Astrocyte (in vitro differentiated cells and primary cell): Measurements from ENCODE around the gene FBXO11. TPM values are rescaled to one million over a fixed set of nuclear protein-coding genes. Genes with fewer than 3 reads are reported as not detected.

Experiments used
- DNase-seq: peaks from one replicate; pipeline ENCODE4 v3.0.0-alpha.2; 2010; ENCODE audit warnings: low read depth
- FAIRE-seq: peaks from 2 replicates; lab custom pipeline; 2011; peaks lifted over from hg19 to GRCh38; lab: Jason Lieb, UNC
- H2AFZ ChIP-seq: 2 replicates; pipeline ENCODE4 v1.6.0; 2012; ENCODE audit warnings: low read depth, low read length, inconsistent platforms
- H3K27ac ChIP-seq: 2 replicates; pipeline ENCODE4 v1.5.1; 2011; ENCODE audit warnings: low read depth, low read length, inconsistent platforms
- H3K27me3 ChIP-seq: 2 replicates; pipeline ENCODE4 v1.6.0; 2011; ENCODE audit warnings: low read length, inconsistent platforms; ENCODE audit not compliant: insufficient read depth
- H3K36me3 ChIP-seq: 2 replicates; pipeline ENCODE4 v1.5.1; 2011; ENCODE audit warnings: low read length, inconsistent platforms; ENCODE audit not compliant: insufficient read depth
- H3K4me1 ChIP-seq: 2 replicates; pipeline ENCODE4 v1.5.1; 2011; ENCODE audit warnings: low read length, inconsistent platforms; ENCODE audit not compliant: insufficient read depth
- H3K4me2 ChIP-seq: 2 replicates; pipeline ENCODE4 v1.6.0; 2012; ENCODE audit warnings: low read length, inconsistent platforms
- H3K4me3 ChIP-seq: 2 replicates; pipeline ENCODE4 v1.5.1; 2011; ENCODE audit warnings: low read depth, mild to moderate bottlenecking, low read length, inconsistent platforms; ENCODE audit not compliant: insufficient read depth
- H3K79me2 ChIP-seq: 2 replicates; pipeline ENCODE4 v1.6.0; 2012; ENCODE audit warnings: mild to moderate bottlenecking, low read length, inconsistent platforms; ENCODE audit not compliant: insufficient read depth
- H3K9ac ChIP-seq: 2 replicates; pipeline ENCODE4 v1.6.0; 2012; ENCODE audit warnings: mild to moderate bottlenecking, low read length, inconsistent platforms
- H3K9me3 ChIP-seq: 2 replicates; pipeline ENCODE4 v1.5.1; 2012; ENCODE audit warnings: low read depth, mild to moderate bottlenecking, low read length, inconsistent platforms; ENCODE audit not compliant: insufficient read depth
- H4K20me1 ChIP-seq: 2 replicates; pipeline ENCODE4 v1.6.0; 2012; ENCODE audit warnings: low read length, inconsistent platforms; ENCODE audit not compliant: insufficient read depth
- H3K27ac Mint-ChIP-seq: one replicate; pipeline ENCODE4 v1.8.0; 2021; ENCODE audit warnings: mild to moderate bottlenecking, mixed read lengths; ENCODE audit not compliant: unreplicated experiment
- H3K27me3 Mint-ChIP-seq: one replicate; pipeline ENCODE4 v1.8.0; 2021; ENCODE audit warnings: low read depth, mixed read lengths; ENCODE audit not compliant: unreplicated experiment
- H3K36me3 Mint-ChIP-seq: one replicate; pipeline ENCODE4 v1.8.0; 2021; ENCODE audit warnings: low read depth, mixed read lengths; ENCODE audit not compliant: unreplicated experiment
- H3K4me1 Mint-ChIP-seq: one replicate; pipeline ENCODE4 v1.8.0; 2021; ENCODE audit warnings: low read depth, mixed read lengths; ENCODE audit not compliant: unreplicated experiment
- H3K4me3 Mint-ChIP-seq: one replicate; pipeline ENCODE4 v1.8.0; 2021; ENCODE audit warnings: mild to moderate bottlenecking, moderate library complexity, mixed read lengths; ENCODE audit not compliant: unreplicated experiment
- H3K9me3 Mint-ChIP-seq: one replicate; pipeline ENCODE4 v1.8.0; 2021; ENCODE audit warnings: mild to moderate bottlenecking, mixed read lengths; ENCODE audit not compliant: unreplicated experiment
- EZH2 ChIP-seq: IDR thresholded peaks from 2 replicates; pipeline ENCODE4 v1.6.1; 2012; ENCODE audit warnings: mild to moderate bottlenecking, low read length, inconsistent platforms; ENCODE audit not compliant: insufficient read depth
- total RNA-seq: library from RNA; stranded (reverse); gene quantifications from 2 replicates; pipeline ENCODE4 v1.2.1, GENCODE V29; 2021
- TF ChIP-seq, protein P1 (sequence below): IDR thresholded peaks from 2 replicates; pipeline ENCODE4 v1.5.1; 2011; ENCODE audit warnings: low read depth, mild to moderate bottlenecking, inconsistent platforms, low read length, moderate library complexity; ENCODE audit not compliant: insufficient read depth

The FBXO11 gene
- total RNA-seq, 1 donor from 2014 or later, result 70.8 TPM

DNA sequence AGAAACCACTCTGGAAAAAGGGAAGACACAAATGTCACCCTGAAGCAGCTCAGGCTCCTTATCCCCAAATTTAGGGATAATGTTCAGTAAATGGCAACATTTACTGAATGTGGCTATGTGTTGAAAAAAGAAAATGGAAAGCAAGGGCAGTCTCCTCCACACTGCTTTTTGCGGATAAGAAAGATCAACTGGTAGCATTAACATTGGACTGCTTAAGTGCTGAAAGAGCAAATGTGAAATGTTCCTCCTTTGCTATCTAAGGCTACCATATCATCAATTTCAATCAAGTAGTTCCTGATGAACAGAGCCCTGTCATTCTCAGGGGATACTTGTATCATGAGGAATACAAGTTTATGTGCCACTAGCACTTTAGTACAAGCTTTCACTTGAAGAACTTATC, 12.5 kb downstream of the FBXO11 start:
- no peaks in the 10 kb centered on the region for H3K36me3 ChIP-seq
- H3K4me2 ChIP-seq, result no peak overlapping the region
- H3K4me1 ChIP-seq, result peaks cover 14% of the 10 kb centered on the region
- H3K4me3 ChIP-seq, result no peak overlapping the region
- FAIRE-seq (no peak), DNase-seq (no peak)
- no peaks in the 10 kb centered on the region for H3K9me3 ChIP-seq
- no peak for TF ChIP-seq EZH2
- TF ChIP-seq, protein P1, sequence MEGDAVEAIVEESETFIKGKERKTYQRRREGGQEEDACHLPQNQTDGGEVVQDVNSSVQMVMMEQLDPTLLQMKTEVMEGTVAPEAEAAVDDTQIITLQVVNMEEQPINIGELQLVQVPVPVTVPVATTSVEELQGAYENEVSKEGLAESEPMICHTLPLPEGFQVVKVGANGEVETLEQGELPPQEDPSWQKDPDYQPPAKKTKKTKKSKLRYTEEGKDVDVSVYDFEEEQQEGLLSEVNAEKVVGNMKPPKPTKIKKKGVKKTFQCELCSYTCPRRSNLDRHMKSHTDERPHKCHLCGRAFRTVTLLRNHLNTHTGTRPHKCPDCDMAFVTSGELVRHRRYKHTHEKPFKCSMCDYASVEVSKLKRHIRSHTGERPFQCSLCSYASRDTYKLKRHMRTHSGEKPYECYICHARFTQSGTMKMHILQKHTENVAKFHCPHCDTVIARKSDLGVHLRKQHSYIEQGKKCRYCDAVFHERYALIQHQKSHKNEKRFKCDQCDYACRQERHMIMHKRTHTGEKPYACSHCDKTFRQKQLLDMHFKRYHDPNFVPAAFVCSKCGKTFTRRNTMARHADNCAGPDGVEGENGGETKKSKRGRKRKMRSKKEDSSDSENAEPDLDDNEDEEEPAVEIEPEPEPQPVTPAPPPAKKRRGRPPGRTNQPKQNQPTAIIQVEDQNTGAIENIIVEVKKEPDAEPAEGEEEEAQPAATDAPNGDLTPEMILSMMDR, result no peak
- H3K27me3 ChIP-seq, result no peaks in the 10 kb centered on the region
- Mint-ChIP-seq H3K4me3 (no peak overlapping the region), H3K4me1 (peaks cover 37% of the 10 kb centered on the region), H3K36me3 (peaks cover 2% of the 10 kb centered on the region), H3K9me3 (no peaks in the 10 kb centered on the region), H3K27ac (no peak overlapping the region), H3K27me3 (no peaks in the 10 kb centered on the region)
- H3K27ac ChIP-seq, result no peak overlapping the region
- no peak overlapping the region for H2AFZ ChIP-seq
- no peak overlapping the region for H3K9ac ChIP-seq
- peaks cover 96% of the 10 kb centered on the region for H4K20me1 ChIP-seq
- H3K79me2 ChIP-seq, result peaks cover 100% of the 10 kb centered on the region

DNA sequence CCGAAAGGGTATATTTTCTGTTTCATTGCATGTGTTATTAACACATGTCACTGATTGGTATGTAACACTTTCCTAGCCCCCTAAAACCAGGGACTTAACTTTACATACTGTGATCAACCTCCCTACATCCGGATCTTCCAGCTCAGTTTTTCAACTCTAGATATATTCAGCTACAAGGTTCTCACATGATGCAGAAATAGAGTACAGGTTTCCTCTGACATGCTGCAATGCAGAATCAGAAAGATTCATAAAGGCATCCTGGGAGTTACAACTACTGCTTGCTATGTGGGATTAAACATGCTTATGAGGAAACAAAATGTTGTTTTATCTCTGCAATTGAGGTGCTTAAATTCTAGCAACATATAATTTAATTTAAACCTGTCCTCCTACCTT, 14.0 kb downstream of the FBXO11 start:
- Histone ChIP-seq H3K79me2 (peaks cover 100% of the 10 kb centered on the region), H3K9me3 (no peaks in the 10 kb centered on the region), H3K4me3 (no peak overlapping the region), H3K4me1 (peaks cover 14% of the 10 kb centered on the region), H4K20me1 (peaks cover 96% of the 10 kb centered on the region), H3K36me3 (no peaks in the 10 kb centered on the region), H2AFZ (no peak overlapping the region), H3K9ac (no peak overlapping the region), H3K27me3 (no peaks in the 10 kb centered on the region), H3K4me2 (peak overlapping the region; percentile 5), H3K27ac (no peak overlapping the region)
- no peak overlapping the region for H3K27ac Mint-ChIP-seq
- H3K4me3 Mint-ChIP-seq, result no peak overlapping the region
- no peak for TF ChIP-seq EZH2
- TF ChIP-seq, protein P1, result no peak
- no peak for FAIRE-seq
- H3K36me3 Mint-ChIP-seq, result peaks cover 2% of the 10 kb centered on the region
- no peaks in the 10 kb centered on the region for H3K27me3 Mint-ChIP-seq
- no peaks in the 10 kb centered on the region for H3K9me3 Mint-ChIP-seq
- DNase-seq, result no peak
- peaks cover 32% of the 10 kb centered on the region for H3K4me1 Mint-ChIP-seq
